ENCODE data around the gene DDB1.

DNA sequence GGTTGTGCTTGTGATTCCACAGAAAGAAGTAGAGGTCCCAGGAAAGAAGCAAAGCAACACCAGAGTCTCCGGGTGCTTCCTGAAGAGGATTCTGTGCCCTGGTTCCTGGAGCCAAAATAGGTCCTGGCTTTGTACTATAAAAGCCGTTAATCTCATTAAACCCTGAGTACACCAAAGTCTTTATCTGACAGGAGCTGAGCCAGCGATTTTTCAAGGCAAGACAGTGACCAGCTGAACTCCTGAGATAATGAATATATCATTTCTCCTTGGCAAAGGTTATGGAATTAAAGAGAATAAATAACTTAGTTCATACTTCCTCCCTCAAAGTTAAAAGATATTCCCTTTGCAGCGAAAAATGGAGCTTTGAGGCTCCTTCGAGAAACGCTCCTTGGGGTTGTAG lies 34.5 kb upstream of the DDB1 start:
- TF ChIP-seq, protein P1, sequence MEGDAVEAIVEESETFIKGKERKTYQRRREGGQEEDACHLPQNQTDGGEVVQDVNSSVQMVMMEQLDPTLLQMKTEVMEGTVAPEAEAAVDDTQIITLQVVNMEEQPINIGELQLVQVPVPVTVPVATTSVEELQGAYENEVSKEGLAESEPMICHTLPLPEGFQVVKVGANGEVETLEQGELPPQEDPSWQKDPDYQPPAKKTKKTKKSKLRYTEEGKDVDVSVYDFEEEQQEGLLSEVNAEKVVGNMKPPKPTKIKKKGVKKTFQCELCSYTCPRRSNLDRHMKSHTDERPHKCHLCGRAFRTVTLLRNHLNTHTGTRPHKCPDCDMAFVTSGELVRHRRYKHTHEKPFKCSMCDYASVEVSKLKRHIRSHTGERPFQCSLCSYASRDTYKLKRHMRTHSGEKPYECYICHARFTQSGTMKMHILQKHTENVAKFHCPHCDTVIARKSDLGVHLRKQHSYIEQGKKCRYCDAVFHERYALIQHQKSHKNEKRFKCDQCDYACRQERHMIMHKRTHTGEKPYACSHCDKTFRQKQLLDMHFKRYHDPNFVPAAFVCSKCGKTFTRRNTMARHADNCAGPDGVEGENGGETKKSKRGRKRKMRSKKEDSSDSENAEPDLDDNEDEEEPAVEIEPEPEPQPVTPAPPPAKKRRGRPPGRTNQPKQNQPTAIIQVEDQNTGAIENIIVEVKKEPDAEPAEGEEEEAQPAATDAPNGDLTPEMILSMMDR (IDR thresholded peaks at IDR 0.05): no peak
- peak in 1 of 2 donors; percentile 16 for TF ChIP-seq POLR2A (IDR thresholded peaks at IDR 0.05)

Measured in adrenal gland (tissue), 5 donors.